Prostate gland (tissue), 2 donors: ENCODE data around the gene KCNJ6. TPM values are rescaled to one million over a fixed set of nuclear protein-coding genes. Genes with fewer than 3 reads are reported as not detected.

Experiments
- DNase-seq: peaks from one replicate; pipeline ENCODE4 v3.0.0-alpha.2; 2019; ENCODE audit warnings: low spot score
- H3K27ac ChIP-seq, 2 donors: fragments of 200-600 bp; sonication (generic); 2 replicates each; pipeline ENCODE4 v1.5.1; 2017 to 2019
- H3K27me3 ChIP-seq: fragments of 200-600 bp; sonication (generic); replicated peaks from 2 replicates; pipeline ENCODE4 v1.5.1; 2019; ENCODE audit not compliant: insufficient read depth
- H3K36me3 ChIP-seq, 2 donors: fragments of 200-600 bp; sonication (generic); 1 replicate in 1 of 2; 2 replicates in 1 of 2; pipeline versions ENCODE4 v1.5.1 to v1.8.1; 2017 to 2019
- H3K4me1 ChIP-seq: fragments of 200-600 bp; sonication (generic); replicated peaks from 2 replicates; pipeline ENCODE4 v1.5.1; 2019
- H3K4me3 ChIP-seq, 2 donors: fragments of 200-600 bp; sonication (generic); 2 replicates each; pipeline ENCODE4 v1.5.1; 2017 to 2019
- H3K9me3 ChIP-seq: fragments of 200-600 bp; sonication (generic); 2 replicates; pipeline ENCODE4 v1.5.1; 2017
- POLR2A ChIP-seq: fragments of 450-650 bp; IDR thresholded peaks from one replicate; pipeline ENCODE4 v1.6.1; 2016; ENCODE audit warnings: antibody characterized with exemption, mild to moderate bottlenecking
- POLR2AphosphoS5 ChIP-seq: sonication (generic); formaldehyde crosslinking; IDR thresholded peaks from one replicate; pipeline ENCODE4 v1.6.1; 2017; ENCODE audit warnings: antibody characterized with exemption
- WGBS: methylation state at CpG from one replicate; pipeline ENCODE4 v1.1.5; 2018; 5-methylcytosine and 5-hydroxymethylcytosine counted together
- intact Hi-C: fragments of 100-400 bp; cut with DNase I; formaldehyde crosslinking; loops from one replicate; pipeline ENCODE4 v1.14.2; 2022
- total RNA-seq, 2 donors: library from RNA; depleted of rRNA; stranded (reverse); fragments of >200 nt; gene quantifications; one replicate each; pipeline ENCODE4 v1.1.0, GENCODE V29; 2016
- TF ChIP-seq, protein P1 (sequence below), 4 experiments: fragments of 200-600 bp in 2 of 4; fragments of 450-650 bp in 2 of 4; sonication (generic) in 2 of 4; IDR thresholded peaks; 1 replicate in 3 of 4; 2 replicates in 1 of 4; pipeline ENCODE4 v1.5.1; 2016 to 2019; ENCODE audit warnings: antibody characterized with exemption in 4 of 4, mild to moderate bottlenecking in 2 of 4, moderate library complexity in 2 of 4

KCNJ6 gene
- total RNA-seq, 2 donors from 2014 or later, result 0.23 to 0.36 TPM

DNA sequence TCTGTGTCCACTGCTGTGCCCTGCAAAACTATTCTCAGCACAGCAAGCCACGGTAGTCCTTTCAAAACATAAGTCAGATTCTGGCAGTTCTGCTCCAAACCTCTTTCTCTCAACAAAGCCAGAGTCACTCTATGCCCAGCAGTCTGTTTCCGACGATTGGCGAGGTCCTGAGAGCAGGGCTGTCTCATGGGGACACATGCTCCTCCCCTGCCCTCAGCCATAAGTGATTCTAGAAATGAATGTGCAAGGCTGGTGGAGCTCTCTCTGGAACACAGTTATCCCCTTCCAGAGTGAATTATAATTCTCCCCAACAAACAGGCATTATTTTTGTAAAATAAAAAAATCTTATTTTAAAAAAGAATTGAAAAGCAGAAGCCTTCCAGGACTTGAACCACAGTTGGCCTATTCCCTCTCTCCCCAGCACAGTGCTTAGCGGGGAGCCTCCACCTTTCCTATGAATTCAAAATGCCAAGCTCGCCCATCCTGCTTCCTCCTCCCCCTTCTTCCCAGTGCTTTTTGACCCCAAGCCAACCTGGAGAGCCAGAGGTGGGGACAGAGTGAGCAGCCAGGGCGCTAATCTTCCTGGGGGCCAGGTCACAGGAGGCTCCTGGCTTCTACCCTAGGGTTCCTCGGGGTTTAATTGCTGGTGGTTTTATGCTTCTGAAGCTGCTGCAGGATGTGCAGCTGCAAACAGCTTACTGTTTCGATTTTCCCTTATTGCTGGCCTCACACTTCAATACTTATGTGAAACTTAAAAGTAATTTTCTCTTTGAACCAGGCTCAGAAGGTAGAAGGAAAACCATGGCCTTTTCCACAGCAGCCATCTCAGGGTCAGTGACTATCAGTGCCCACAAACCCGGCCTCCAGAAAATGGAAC is 41.1 kb downstream of the KCNJ6 start:
- Histone ChIP-seq H3K36me3 (no peaks in the 10 kb centered on the region), H3K4me3 (no peak overlapping the region), H3K9me3 (no peaks in the 10 kb centered on the region), H3K4me1 (no peaks in the 10 kb centered on the region), H3K27ac (no peak overlapping the region), H3K27me3 (no peaks in the 10 kb centered on the region)
- intact Hi-C loops, result no loop called here
- no peak for DNase-seq
- WGBS, result 72% methylated on average over 10 of the region's 10 CpGs
- TF ChIP-seq, protein P1, sequence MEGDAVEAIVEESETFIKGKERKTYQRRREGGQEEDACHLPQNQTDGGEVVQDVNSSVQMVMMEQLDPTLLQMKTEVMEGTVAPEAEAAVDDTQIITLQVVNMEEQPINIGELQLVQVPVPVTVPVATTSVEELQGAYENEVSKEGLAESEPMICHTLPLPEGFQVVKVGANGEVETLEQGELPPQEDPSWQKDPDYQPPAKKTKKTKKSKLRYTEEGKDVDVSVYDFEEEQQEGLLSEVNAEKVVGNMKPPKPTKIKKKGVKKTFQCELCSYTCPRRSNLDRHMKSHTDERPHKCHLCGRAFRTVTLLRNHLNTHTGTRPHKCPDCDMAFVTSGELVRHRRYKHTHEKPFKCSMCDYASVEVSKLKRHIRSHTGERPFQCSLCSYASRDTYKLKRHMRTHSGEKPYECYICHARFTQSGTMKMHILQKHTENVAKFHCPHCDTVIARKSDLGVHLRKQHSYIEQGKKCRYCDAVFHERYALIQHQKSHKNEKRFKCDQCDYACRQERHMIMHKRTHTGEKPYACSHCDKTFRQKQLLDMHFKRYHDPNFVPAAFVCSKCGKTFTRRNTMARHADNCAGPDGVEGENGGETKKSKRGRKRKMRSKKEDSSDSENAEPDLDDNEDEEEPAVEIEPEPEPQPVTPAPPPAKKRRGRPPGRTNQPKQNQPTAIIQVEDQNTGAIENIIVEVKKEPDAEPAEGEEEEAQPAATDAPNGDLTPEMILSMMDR (IDR thresholded peaks at IDR 0.05), result no peak
- TF ChIP-seq POLR2AphosphoS5, result no peak
- no peak for TF ChIP-seq POLR2A

DNA sequence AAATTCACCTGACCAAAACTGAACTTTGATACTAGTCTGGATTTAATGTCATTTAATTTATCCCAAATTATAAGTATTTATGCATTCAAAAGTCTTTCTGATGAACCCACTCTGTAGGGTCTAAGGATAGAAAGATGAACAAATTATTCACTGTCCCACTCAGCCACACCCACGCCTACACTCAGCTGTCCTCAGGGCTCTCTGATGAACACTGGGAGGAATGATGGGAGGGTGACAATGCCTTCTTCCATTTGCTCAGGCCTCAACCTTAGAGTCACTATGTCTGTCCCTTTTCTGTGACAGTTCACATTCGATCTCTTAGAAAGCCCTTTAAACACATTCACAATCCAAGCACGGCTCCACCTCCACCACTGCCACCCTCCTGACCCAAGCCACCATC is 41.8 kb downstream of the KCNJ6 start:
- Histone ChIP-seq H3K27me3 (no peaks in the 10 kb centered on the region), H3K27ac (no peak overlapping the region), H3K36me3 (no peaks in the 10 kb centered on the region), H3K9me3 (no peaks in the 10 kb centered on the region), H3K4me3 (no peak overlapping the region), H3K4me1 (no peaks in the 10 kb centered on the region)
- TF ChIP-seq POLR2AphosphoS5, result no peak
- TF ChIP-seq POLR2A, result no peak
- TF ChIP-seq, protein P1 (IDR thresholded peaks at IDR 0.05), result no peak
- DNase-seq, result no peak
- 74% methylated on average over 3 of the region's 3 CpGs for WGBS
- intact Hi-C loops, result no loop called here

DNA sequence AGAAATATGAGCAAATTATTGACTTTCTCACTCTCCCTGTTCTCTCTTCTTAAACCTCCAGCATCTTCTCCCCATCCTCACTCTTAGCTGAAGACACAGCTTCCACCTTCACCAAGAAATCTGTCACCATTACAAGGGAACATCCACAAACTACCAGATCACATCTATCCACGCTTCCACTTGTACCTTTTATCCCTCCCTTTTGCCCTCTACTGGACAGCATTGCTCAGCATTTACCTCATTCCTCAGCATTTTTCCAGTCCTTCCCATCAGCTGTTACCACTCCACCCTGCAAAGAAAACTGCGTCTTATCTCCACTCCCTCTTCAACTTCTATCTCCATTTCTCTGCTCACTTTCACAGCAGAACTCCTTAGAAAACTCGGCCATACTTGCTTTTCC is 42.6 kb downstream of the KCNJ6 start:
- DNase-seq, result no peak
- Histone ChIP-seq H3K27me3 (no peaks in the 10 kb centered on the region), H3K36me3 (no peaks in the 10 kb centered on the region), H3K4me3 (no peak overlapping the region), H3K27ac (no peak overlapping the region), H3K9me3 (no peaks in the 10 kb centered on the region), H3K4me1 (no peaks in the 10 kb centered on the region)
- intact Hi-C loops, result no loop called here
- 79% methylated on average over 3 of the region's 3 CpGs for WGBS
- TF ChIP-seq POLR2A (no peak), POLR2AphosphoS5 (no peak)
- TF ChIP-seq, protein P1 (IDR thresholded peaks at IDR 0.05), result no peak

DNA sequence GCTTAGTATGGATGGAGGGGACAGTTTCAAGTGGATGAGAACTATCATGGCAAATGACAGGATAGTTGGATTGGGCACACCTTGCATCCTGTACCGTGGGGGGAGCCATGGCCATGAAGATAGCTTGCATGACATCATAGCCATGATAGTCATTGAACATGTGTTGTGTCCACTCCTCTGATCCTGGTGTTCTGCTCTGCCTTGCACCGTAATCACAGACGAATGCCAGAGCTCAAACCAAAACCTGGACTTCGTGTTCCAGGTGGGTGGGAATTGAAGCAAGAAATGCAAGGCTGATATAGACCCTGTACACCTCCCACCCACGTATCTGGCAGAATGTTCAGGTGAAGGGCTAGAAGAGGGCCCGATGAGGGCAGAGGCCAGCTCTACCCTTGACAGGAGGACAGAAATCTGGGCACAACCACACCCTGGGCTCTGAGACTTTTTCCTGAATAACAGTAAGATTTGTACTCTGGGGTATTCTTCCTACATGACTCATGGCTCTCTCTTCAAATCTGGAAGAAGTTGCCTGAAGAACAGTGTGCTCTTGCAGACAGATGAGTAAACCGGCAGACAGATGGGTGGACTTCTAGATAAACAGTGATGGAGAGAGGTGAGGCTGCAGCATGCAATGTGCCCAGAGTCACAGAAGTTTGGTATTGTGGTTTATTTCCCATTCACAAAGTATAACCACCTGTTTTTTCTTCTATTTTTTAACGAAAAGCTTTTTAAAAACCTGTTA is 45.0 kb downstream of the KCNJ6 start:
- no peak overlapping the region for H3K4me3 ChIP-seq
- H3K4me1 ChIP-seq, result no peaks in the 10 kb centered on the region
- 84% methylated on average over 8 of the region's 8 CpGs for WGBS
- no peak for TF ChIP-seq POLR2A
- TF ChIP-seq, protein P1 (IDR thresholded peaks at IDR 0.05), result no peak
- no peak for TF ChIP-seq POLR2AphosphoS5
- no peak for DNase-seq
- no peak overlapping the region for H3K27ac ChIP-seq
- H3K27me3 ChIP-seq, result no peaks in the 10 kb centered on the region
- H3K36me3 ChIP-seq, result no peaks in the 10 kb centered on the region
- intact Hi-C loops, result no loop called here
- no peaks in the 10 kb centered on the region for H3K9me3 ChIP-seq
